Loucy (cell line): ENCODE measurements around the gene KNDC1.

Source experiments
- CTCF ChIP-seq: fragments of 200-600 bp; sonication (generic); conservative IDR thresholded peaks from 2 replicates; pipeline ENCODE4 v1.5.1; 2014; ENCODE audit warnings: mild to moderate bottlenecking, antibody characterized with exemption, low read length
- EZH2phosphoT487 ChIP-seq: fragments of 200-600 bp; IDR thresholded peaks from 2 replicates; pipeline ENCODE4 v1.6.1; 2018; ENCODE audit warnings: antibody characterized with exemption, mild to moderate bottlenecking, moderate library complexity, borderline replicate concordance

GRCh38 chr10:133191651-133192050 lies 31.6 kb downstream of the KNDC1 start:
- no peak for TF ChIP-seq CTCF
- TF ChIP-seq EZH2phosphoT487 = no peak
